Measurements from ENCODE around the gene SF3B2.
"Not testable (repeated sequence)": the region's sequence is repeated elsewhere in the genome, so short reads cannot be mapped to it uniquely, and the experiment has no call there.

Gene SF3B2

GRCh38 chr11:66020212-66020611, 32.0 kb upstream of the SF3B2 start:
- DNase-seq = no peak

- DNase-seq = peak; percentile 77
Measured at GRCh38 chr11:66020618-66021357, 31.4 kb upstream of the SF3B2 start.

GRCh38 chr11:66022401-66023185, 29.6 kb upstream of the SF3B2 start:
- peak; percentile 85 for DNase-seq

- DNase-seq = not testable (repeated sequence)
Measured at GRCh38 chr11:66023186-66023440, 29.1 kb upstream of the SF3B2 start.

- no peak for DNase-seq
Measured at GRCh38 chr11:66026017-66026529, 26.1 kb upstream of the SF3B2 start, which contains the start of gene CATSPER1. TSS of gene CATSPER1 (minus strand) at chr11:66026479. CDS start at chr11:66026379, 100 bp downstream.

GRCh38 chr11:66032957-66033735, 19.0 kb upstream of the SF3B2 start:
- no peak for DNase-seq

GRCh38 chr11:66035653-66036333, 16.4 kb upstream of the SF3B2 start:
- DNase-seq = no peak

- DNase-seq = no peak
Measured at GRCh38 chr11:66036334-66036710, 15.8 kb upstream of the SF3B2 start.

- DNase-seq = no peak
Measured at GRCh38 chr11:66037327-66037726, 14.8 kb upstream of the SF3B2 start.

GRCh38 chr11:66039765-66040164, 12.4 kb upstream of the SF3B2 start:
- DNase-seq = no peak

GRCh38 chr11:66042227-66042995, 9.8 kb upstream of the SF3B2 start:
- no peak for DNase-seq

- no peak for DNase-seq
Measured at GRCh38 chr11:66042996-66043906, 8.9 kb upstream of the SF3B2 start.

GRCh38 chr11:66044757-66045156, 7.4 kb upstream of the SF3B2 start:
- DNase-seq = no peak

GRCh38 chr11:66045177-66045639, 7.0 kb upstream of the SF3B2 start:
- peak; percentile 90 for DNase-seq

- DNase-seq = no peak
Measured at GRCh38 chr11:66046901-66047300, 5.3 kb upstream of the SF3B2 start.

GRCh38 chr11:66047541-66048365, 4.4 kb upstream of the SF3B2 start:
- no peak for DNase-seq

GRCh38 chr11:66048547-66049323, 3.4 kb upstream of the SF3B2 start, which contains the start of gene GAL3ST3:
TSS of gene GAL3ST3 (minus strand) at chr11:66049161. CDS start at chr11:66045415, 3,746 bp downstream.
- no peak for DNase-seq

GRCh38 chr11:66050581-66051231, 1.5 kb upstream of the SF3B2 start:
- DNase-seq = no peak

Measured in hematopoietic multipotent progenitor cell treated with erythropoietin and hydrocortisone succinate and interleukin-3 and kit ligand, for 6 days (in vitro differentiated cells).